ENCODE data around the gene MSRB3.
"Not testable (repeated sequence)": the region's sequence is repeated elsewhere in the genome, so short reads cannot be mapped to it uniquely, and the experiment has no call there.

DNA sequence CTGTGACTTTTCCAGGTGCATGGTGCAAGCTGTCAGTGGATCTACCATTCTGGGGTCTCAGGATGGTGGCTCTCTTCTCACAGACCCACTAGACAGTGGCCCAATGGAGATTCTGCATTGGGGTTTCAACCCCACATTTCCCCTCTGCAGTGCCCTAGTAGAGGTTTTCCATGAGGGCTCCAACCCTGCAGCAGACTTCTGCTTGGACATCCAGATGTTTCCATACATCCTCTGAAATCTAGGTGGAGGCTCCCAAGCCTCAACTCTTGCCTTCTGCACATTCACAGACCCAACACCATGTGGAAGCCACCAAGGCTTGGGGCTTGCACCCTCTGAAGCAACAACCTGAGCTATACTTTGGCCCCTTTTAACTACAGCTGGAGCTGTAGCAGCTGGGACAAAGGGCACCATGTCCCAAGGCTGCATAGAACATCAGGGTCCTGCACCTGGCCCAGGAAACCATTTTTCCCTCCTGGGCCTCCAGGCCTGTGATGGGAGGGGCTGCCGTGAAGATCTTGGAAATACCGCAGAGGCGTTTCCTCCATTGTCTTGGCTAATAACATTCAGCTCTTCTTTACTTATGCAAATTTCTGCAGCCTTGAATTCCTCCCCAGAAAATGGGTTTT lies 205.5 kb downstream of the MSRB3 start:
- TF ChIP-seq, protein P1, sequence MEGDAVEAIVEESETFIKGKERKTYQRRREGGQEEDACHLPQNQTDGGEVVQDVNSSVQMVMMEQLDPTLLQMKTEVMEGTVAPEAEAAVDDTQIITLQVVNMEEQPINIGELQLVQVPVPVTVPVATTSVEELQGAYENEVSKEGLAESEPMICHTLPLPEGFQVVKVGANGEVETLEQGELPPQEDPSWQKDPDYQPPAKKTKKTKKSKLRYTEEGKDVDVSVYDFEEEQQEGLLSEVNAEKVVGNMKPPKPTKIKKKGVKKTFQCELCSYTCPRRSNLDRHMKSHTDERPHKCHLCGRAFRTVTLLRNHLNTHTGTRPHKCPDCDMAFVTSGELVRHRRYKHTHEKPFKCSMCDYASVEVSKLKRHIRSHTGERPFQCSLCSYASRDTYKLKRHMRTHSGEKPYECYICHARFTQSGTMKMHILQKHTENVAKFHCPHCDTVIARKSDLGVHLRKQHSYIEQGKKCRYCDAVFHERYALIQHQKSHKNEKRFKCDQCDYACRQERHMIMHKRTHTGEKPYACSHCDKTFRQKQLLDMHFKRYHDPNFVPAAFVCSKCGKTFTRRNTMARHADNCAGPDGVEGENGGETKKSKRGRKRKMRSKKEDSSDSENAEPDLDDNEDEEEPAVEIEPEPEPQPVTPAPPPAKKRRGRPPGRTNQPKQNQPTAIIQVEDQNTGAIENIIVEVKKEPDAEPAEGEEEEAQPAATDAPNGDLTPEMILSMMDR (IDR thresholded peaks at IDR 0.05 in 8 of 11, conservative IDR thresholded peaks at IDR 0.05 in 3 of 11): not testable (repeated sequence)
- TF ChIP-seq POLR2A, POLR2AphosphoS5 (IDR thresholded peaks at IDR 0.05): not testable (repeated sequence)
